ENCODE data around the gene IGLL1. TPM values are rescaled to one million over a fixed set of nuclear protein-coding genes. Genes with fewer than 3 reads are reported as not detected.
"Not testable (repeated sequence)": the region's sequence is repeated elsewhere in the genome, so short reads cannot be mapped to it uniquely, and the experiment has no call there.

The IGLL1 gene
- total and polyA plus RNA-seq, 2 donors (not counting 1 experiment from before 2014, with no cell fraction given): not detected

GRCh38 chr22:23535790-23536661 lies 44.1 kb downstream of the IGLL1 start:
- H3K9me3 ChIP-seq (ENCODE audit: control extremely low read depth in 1 of 3, control insufficient read depth in 2 of 3, insufficient read depth in 1 of 3, low read length in 2 of 3); H3K9me3 Mint-ChIP-seq (ENCODE audit: insufficient read depth); H3K27me3 ChIP-seq (replicated peaks in 1 of 4; ENCODE audit: control extremely low read depth in 1 of 4, control insufficient read depth in 3 of 4, insufficient read depth in 4 of 4, low read length in 3 of 4); H3K4me3 Mint-ChIP-seq; H3K36me3 ChIP-seq (replicated peaks in 1 of 2; ENCODE audit: control extremely low read depth in 1 of 2, control insufficient read depth in 1 of 2, extremely low read depth in 1 of 2, insufficient read depth in 2 of 2, low read length in 1 of 2); DNase-seq; H3K4me2 ChIP-seq (replicated peaks; ENCODE audit: low read depth, low read length, poor library complexity, severe bottlenecking); POLR2A ChIA-PET; ATAC-seq (ENCODE audit: low read depth); H3K79me2 ChIP-seq (ENCODE audit: control insufficient read depth, insufficient read depth, low read length); H3K9ac ChIP-seq (ENCODE audit: low read length); H4K20me1 ChIP-seq (ENCODE audit: control insufficient read depth, insufficient read depth, low read length, poor library complexity, severe bottlenecking); H3K27me3 Mint-ChIP-seq; intact Hi-C loops (cut with micrococcal nuclease); H3K4me3 ChIP-seq (ENCODE audit: control extremely low read depth in 1 of 5, extremely low read depth in 1 of 5, insufficient read depth in 1 of 5, low read depth in 2 of 5, low read length in 4 of 5); H3K27ac ChIP-seq (ENCODE audit: low read length in 2 of 2): not testable (repeated sequence)
- CTCF ChIA-PET: interaction anchor here (0.6 to 1.5 kb wide), 2 partner anchors 10 to 29 kb away, joined by 3 to 4 read pairs; no protein-coding TSS in a partner anchor
- peak overlapping the region; percentile 2 for H3K27ac Mint-ChIP-seq
- 0% methylated on average over 2 of the region's 5 CpGs for WGBS (ENCODE audit: insufficient coverage)
- peaks cover 0 to 20% of the 10 kb centered on the region in 2 donors for H3K4me1 ChIP-seq (ENCODE audit: control insufficient read depth in 2 of 2, insufficient read depth in 2 of 2, low read length in 2 of 2)
- H3K4me1 Mint-ChIP-seq: peaks cover 24% of the 10 kb centered on the region
- H2AFZ ChIP-seq (ENCODE audit: insufficient read depth, low read depth, low read length, poor library complexity, severe bottlenecking): peak overlapping the region; percentile 38

- H3K9me3 Mint-ChIP-seq (ENCODE audit: insufficient read depth): no peaks in the 10 kb centered on the region
- CTCF ChIA-PET: interaction anchor here (0.6 to 1.5 kb wide), 3 partner anchors 9 to 30 kb away, joined by 3 to 4 read pairs (median 3); no protein-coding TSS in a partner anchor
- no peak overlapping the region for H3K4me3 Mint-ChIP-seq
- Histone ChIP-seq H3K4me2 (replicated peaks; ENCODE audit: low read depth, low read length, poor library complexity, severe bottlenecking) (no peak overlapping the region), H3K4me3 (ENCODE audit: control extremely low read depth in 1 of 5, extremely low read depth in 1 of 5, insufficient read depth in 1 of 5, low read depth in 2 of 5, low read length in 4 of 5) (no peak overlapping the region), H3K27me3 (replicated peaks in 1 of 4; ENCODE audit: control extremely low read depth in 1 of 4, control insufficient read depth in 3 of 4, insufficient read depth in 4 of 4, low read length in 3 of 4) (peaks cover 0 to 2% (median 0%) of the 10 kb centered on the region in 4 experiments), H4K20me1 (ENCODE audit: control insufficient read depth, insufficient read depth, low read length, poor library complexity, severe bottlenecking) (no peaks in the 10 kb centered on the region), H3K4me1 (ENCODE audit: control insufficient read depth in 2 of 2, insufficient read depth in 2 of 2, low read length in 2 of 2) (peaks cover 0 to 20% of the 10 kb centered on the region in 2 donors), H2AFZ (ENCODE audit: insufficient read depth, low read depth, low read length, poor library complexity, severe bottlenecking) (peak overlapping the region; percentile 9), H3K36me3 (replicated peaks in 1 of 2; ENCODE audit: control extremely low read depth in 1 of 2, control insufficient read depth in 1 of 2, extremely low read depth in 1 of 2, insufficient read depth in 2 of 2, low read length in 1 of 2) (no peaks in the 10 kb centered on the region), H3K9ac (ENCODE audit: low read length) (no peak overlapping the region), H3K27ac (ENCODE audit: low read length in 2 of 2) (no peak overlapping the region), H3K79me2 (ENCODE audit: control insufficient read depth, insufficient read depth, low read length) (no peaks in the 10 kb centered on the region), H3K9me3 (ENCODE audit: control extremely low read depth in 1 of 3, control insufficient read depth in 2 of 3, insufficient read depth in 1 of 3, low read length in 2 of 3) (no peaks in the 10 kb centered on the region)
- no peak for ATAC-seq (ENCODE audit: low read depth)
- TF ChIP-seq EZH2 (IDR thresholded peaks at IDR 0.05; ENCODE audit: borderline replicate concordance, insufficient read depth, low read depth, low read length, poor library complexity, severe bottlenecking): no peak
- no peak for TF ChIP-seq CTCF (IDR thresholded peaks at IDR 0.05)
- POLR2A ChIA-PET: no interaction called here
- H3K4me1 Mint-ChIP-seq: peaks cover 24% of the 10 kb centered on the region
- no peak overlapping the region for H3K27ac Mint-ChIP-seq
- H3K27me3 Mint-ChIP-seq: peaks cover 4% of the 10 kb centered on the region
- intact Hi-C loops (cut with micrococcal nuclease): no loop called here
- 94% methylated on average over 26 of the region's 29 CpGs for WGBS (ENCODE audit: insufficient coverage)
- no peak for DNase-seq
These were observed 45.0 kb downstream of the IGLL1 start for GRCh38 chr22:23534851-23535717.

Measured in B cell (primary cell).